SK-N-SH (cell line): Measurements from ENCODE around the gene BMP7.

Experiments
- EP300 ChIP-seq, 2 experiments: IDR thresholded peaks; 2 replicates each; pipeline versions ENCODE4 v1.4.0 to v1.6.1; 2012; ENCODE audit warnings: borderline replicate concordance in 1 of 2, low read depth in 1 of 2, low read length in 1 of 2
- EZH2phosphoT487 ChIP-seq: fragments of 200-600 bp; sonication (generic); IDR thresholded peaks from 2 replicates; pipeline ENCODE4 v1.6.1; 2017; ENCODE audit warnings: low read depth, mixed run types, mild to moderate bottlenecking, antibody characterized with exemption, moderate library complexity, borderline replicate concordance
- FOXJ3 ChIP-seq: sonication (generic); formaldehyde crosslinking; IDR thresholded peaks from 2 replicates; pipeline ENCODE4 v1.5.1; 2020; ENCODE audit warnings: mild to moderate bottlenecking, missing genetic modification reagents
- GABPA ChIP-seq: IDR thresholded peaks from 2 replicates; pipeline ENCODE4 v1.4.0; 2012; ENCODE audit warnings: low read depth, mild to moderate bottlenecking
- NRF1 ChIP-seq: IDR thresholded peaks from 2 replicates; pipeline ENCODE4 v1.6.1; 2012; ENCODE audit warnings: low read depth, mild to moderate bottlenecking, low read length
- POLR2AphosphoS5 ChIP-seq: IDR thresholded peaks from 2 replicates; pipeline ENCODE4 v1.6.1; 2012; ENCODE audit warnings: low read depth, low read length
- RAD21 ChIP-seq: IDR thresholded peaks from 2 replicates; pipeline ENCODE4 v1.6.1; 2012; ENCODE audit warnings: mild to moderate bottlenecking, low read length
- RFX5 ChIP-seq: IDR thresholded peaks from 2 replicates; pipeline ENCODE4 v1.6.1; 2012; ENCODE audit warnings: mild to moderate bottlenecking, improper control_type of control experiment, low read length
- SIN3A ChIP-seq: IDR thresholded peaks from 2 replicates; pipeline ENCODE4 v1.6.1; 2012; ENCODE audit warnings: low read depth, mild to moderate bottlenecking, low read length, moderate library complexity, borderline replicate concordance
- TAF1 ChIP-seq: IDR thresholded peaks from 2 replicates; pipeline ENCODE4 v1.6.1; 2012; ENCODE audit warnings: low read depth, mild to moderate bottlenecking, low read length, moderate library complexity, borderline replicate concordance
- YY1 ChIP-seq: IDR thresholded peaks from 2 replicates; pipeline ENCODE4 v1.4.0; 2012; ENCODE audit warnings: low read depth, mild to moderate bottlenecking
- TF ChIP-seq, protein P1 (sequence below): fragments of 200-600 bp; sonication (generic); IDR thresholded peaks from 2 replicates; pipeline ENCODE4 v1.6.1; 2017; ENCODE audit warnings: antibody characterized with exemption, mild to moderate bottlenecking, moderate library complexity

DNA sequence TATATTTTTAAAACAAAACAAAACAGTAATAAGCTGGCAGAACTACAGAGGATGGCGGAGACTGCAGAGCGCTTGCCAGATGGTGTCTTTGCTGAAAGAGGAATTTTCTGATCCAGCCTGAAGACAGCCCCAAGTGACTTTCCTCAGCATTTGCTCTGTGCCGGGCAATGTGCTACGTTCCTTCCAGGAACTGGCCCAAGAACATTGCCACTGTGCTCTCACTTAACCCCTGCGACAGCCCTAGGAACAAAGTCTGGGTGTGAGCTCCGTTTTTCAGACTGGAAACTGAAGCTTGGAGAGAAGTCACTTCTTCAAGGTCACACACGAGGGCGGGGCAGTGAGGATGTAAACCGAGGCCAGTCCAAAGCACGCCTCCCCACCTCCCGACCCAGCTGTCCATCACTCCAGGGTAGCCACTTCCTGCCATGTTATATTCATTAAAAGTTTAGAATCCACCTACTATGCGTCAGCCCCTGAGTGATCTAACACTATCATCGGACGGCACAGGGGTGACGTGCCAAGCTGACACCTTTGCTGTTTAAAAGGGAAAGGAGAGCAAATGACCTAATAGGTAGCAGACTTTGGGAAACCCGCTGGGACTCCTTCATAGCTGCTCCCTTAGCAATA is 22.3 kb upstream of the BMP7 start:
- TF ChIP-seq, protein P1, sequence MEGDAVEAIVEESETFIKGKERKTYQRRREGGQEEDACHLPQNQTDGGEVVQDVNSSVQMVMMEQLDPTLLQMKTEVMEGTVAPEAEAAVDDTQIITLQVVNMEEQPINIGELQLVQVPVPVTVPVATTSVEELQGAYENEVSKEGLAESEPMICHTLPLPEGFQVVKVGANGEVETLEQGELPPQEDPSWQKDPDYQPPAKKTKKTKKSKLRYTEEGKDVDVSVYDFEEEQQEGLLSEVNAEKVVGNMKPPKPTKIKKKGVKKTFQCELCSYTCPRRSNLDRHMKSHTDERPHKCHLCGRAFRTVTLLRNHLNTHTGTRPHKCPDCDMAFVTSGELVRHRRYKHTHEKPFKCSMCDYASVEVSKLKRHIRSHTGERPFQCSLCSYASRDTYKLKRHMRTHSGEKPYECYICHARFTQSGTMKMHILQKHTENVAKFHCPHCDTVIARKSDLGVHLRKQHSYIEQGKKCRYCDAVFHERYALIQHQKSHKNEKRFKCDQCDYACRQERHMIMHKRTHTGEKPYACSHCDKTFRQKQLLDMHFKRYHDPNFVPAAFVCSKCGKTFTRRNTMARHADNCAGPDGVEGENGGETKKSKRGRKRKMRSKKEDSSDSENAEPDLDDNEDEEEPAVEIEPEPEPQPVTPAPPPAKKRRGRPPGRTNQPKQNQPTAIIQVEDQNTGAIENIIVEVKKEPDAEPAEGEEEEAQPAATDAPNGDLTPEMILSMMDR = no peak
- no peak for TF ChIP-seq RFX5
- TF ChIP-seq POLR2AphosphoS5 = no peak
- no peak for TF ChIP-seq TAF1
- no peak for TF ChIP-seq YY1
- no peak for TF ChIP-seq FOXJ3
- TF ChIP-seq EZH2phosphoT487 = no peak
- no peak for TF ChIP-seq EP300 (IDR thresholded peaks at IDR 0.05; ENCODE audit: borderline replicate concordance in 1 of 2, low read depth in 1 of 2, low read length in 1 of 2)
- no peak for TF ChIP-seq NRF1
- TF ChIP-seq RAD21 = no peak
- no peak for TF ChIP-seq SIN3A
- no peak for TF ChIP-seq GABPA
